ENCODE results near the gene RCN1. TPM values are rescaled to one million over a fixed set of nuclear protein-coding genes. Genes with fewer than 3 reads are reported as not detected.

Gene RCN1
- total RNA-seq, 2 experiments from 2014 or later, result 0.74 TPM; not detected in 1

DNA sequence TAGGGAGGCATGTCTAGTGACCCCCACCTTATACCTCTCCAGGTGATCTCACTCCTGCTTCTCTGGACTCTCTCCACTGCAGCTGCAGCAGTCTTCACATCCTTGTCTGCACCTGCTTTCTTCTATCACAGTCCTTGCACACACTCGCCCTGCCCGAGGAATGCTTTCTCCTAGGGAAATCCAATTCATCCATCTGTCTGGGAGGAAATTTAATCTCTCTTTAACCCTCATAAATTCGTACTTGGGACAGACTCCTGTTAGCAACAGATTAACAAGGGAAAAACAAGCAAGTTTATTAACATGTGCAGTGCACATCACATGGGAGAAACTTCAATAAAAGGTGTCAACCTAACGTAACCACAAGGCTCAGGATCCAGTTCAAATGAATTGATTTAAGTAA lies 11.3 kb upstream of the RCN1 start:
- BruUV-seq (replicated peaks), result no TSS peak
- no peak for DNase-seq (ENCODE audit: low spot score)
- ChIA-PET POLR2A (no interaction called here), CTCF (ENCODE audit: unreplicated experiment) (no interaction called here)
- Histone ChIP-seq H3K79me2 (ENCODE audit: insufficient read depth, low read depth, low read length) (no peaks in the 10 kb centered on the region), H3K27ac (ENCODE audit: low read depth, low read length, poor library complexity, severe bottlenecking) (no peak overlapping the region), H3K9me2 (ENCODE audit: insufficient read depth, low read length) (no peaks in the 10 kb centered on the region), H2AFZ (ENCODE audit: low read length) (no peak overlapping the region), H3K4me3 (ENCODE audit: low read depth, low read length, poor library complexity, severe bottlenecking) (no peak overlapping the region), H3K4me1 (ENCODE audit: insufficient read depth, low read length, poor library complexity, severe bottlenecking) (no peaks in the 10 kb centered on the region), H3K36me3 (ENCODE audit: insufficient read depth, low read length) (no peaks in the 10 kb centered on the region), H3K4me2 (ENCODE audit: low read length) (no peak overlapping the region), H3K9me3 (ENCODE audit: low read length) (no peaks in the 10 kb centered on the region), H4K20me1 (ENCODE audit: insufficient read depth, low read length) (no peaks in the 10 kb centered on the region)
- TF ChIP-seq, protein P1, sequence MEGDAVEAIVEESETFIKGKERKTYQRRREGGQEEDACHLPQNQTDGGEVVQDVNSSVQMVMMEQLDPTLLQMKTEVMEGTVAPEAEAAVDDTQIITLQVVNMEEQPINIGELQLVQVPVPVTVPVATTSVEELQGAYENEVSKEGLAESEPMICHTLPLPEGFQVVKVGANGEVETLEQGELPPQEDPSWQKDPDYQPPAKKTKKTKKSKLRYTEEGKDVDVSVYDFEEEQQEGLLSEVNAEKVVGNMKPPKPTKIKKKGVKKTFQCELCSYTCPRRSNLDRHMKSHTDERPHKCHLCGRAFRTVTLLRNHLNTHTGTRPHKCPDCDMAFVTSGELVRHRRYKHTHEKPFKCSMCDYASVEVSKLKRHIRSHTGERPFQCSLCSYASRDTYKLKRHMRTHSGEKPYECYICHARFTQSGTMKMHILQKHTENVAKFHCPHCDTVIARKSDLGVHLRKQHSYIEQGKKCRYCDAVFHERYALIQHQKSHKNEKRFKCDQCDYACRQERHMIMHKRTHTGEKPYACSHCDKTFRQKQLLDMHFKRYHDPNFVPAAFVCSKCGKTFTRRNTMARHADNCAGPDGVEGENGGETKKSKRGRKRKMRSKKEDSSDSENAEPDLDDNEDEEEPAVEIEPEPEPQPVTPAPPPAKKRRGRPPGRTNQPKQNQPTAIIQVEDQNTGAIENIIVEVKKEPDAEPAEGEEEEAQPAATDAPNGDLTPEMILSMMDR (conservative IDR thresholded peaks at IDR 0.05; ENCODE audit: low read length), result no peak
- no peak for TF ChIP-seq EZH2phosphoT487 (IDR thresholded peaks at IDR 0.05; ENCODE audit: borderline replicate concordance, low read depth, low read length)
- intact Hi-C loops (cut with micrococcal nuclease; ENCODE audit: unreplicated experiment), result no loop called here

DNA sequence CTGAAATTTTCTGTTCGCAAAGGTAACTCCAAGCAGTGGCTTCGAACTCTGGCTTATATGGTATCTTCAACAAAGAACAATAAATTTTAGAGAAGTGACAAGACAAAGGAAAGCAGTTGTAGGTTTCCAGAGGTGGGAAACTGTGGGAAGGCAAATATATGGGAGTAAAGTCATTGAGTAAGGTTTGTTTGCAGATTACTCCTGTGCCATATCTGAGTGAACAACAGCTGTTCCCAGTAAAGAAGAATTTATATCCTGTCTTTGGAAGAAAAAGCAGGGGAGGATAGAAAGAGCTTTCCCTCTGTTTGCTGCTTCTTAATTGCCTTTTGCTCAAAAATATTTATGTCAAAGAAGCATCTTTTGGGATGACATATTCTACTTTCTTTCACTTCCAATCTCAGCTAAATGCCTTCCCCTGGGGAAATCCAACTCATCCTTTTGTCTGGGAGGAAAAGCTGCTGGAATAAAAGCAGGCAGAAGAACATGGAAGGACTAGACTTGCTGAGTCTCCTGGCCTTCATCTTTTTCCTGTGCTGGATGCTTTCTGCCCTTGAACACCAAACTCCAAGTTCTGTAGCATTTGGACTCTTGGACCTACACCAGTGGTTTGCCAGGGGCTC lies 10.4 kb upstream of the RCN1 start:
- no peaks in the 10 kb centered on the region for H3K9me3 ChIP-seq (ENCODE audit: low read length)
- no peak for TF ChIP-seq EZH2phosphoT487 (IDR thresholded peaks at IDR 0.05; ENCODE audit: borderline replicate concordance, low read depth, low read length)
- TF ChIP-seq, protein P1 (conservative IDR thresholded peaks at IDR 0.05; ENCODE audit: low read length), result no peak
- intact Hi-C loops (cut with micrococcal nuclease; ENCODE audit: unreplicated experiment), result no loop called here
- H3K4me2 ChIP-seq (ENCODE audit: low read length), result no peak overlapping the region
- H4K20me1 ChIP-seq (ENCODE audit: insufficient read depth, low read length), result no peaks in the 10 kb centered on the region
- H3K36me3 ChIP-seq (ENCODE audit: insufficient read depth, low read length), result no peaks in the 10 kb centered on the region
- no TSS peak for BruUV-seq (replicated peaks)
- ChIA-PET CTCF (ENCODE audit: unreplicated experiment) (no interaction called here), POLR2A (no interaction called here)
- H3K4me3 ChIP-seq (ENCODE audit: low read depth, low read length, poor library complexity, severe bottlenecking), result no peak overlapping the region
- DNase-seq (ENCODE audit: low spot score), result no peak
- no peaks in the 10 kb centered on the region for H3K79me2 ChIP-seq (ENCODE audit: insufficient read depth, low read depth, low read length)
- H3K9me2 ChIP-seq (ENCODE audit: insufficient read depth, low read length), result no peaks in the 10 kb centered on the region
- no peaks in the 10 kb centered on the region for H3K4me1 ChIP-seq (ENCODE audit: insufficient read depth, low read length, poor library complexity, severe bottlenecking)
- no peak overlapping the region for H3K27ac ChIP-seq (ENCODE audit: low read depth, low read length, poor library complexity, severe bottlenecking)
- no peak overlapping the region for H2AFZ ChIP-seq (ENCODE audit: low read length)

- Histone ChIP-seq H2AFZ (ENCODE audit: low read length) (no peak overlapping the region), H3K79me2 (ENCODE audit: insufficient read depth, low read depth, low read length) (no peaks in the 10 kb centered on the region)
These were observed 9.7 kb upstream of the RCN1 start for GRCh38 chr11:32081129-32081641.

More at GRCh38 chr11:32081129-32081641, 9.7 kb upstream of the RCN1 start:
- no TSS peak for BruUV-seq (replicated peaks)
- H3K9me2 ChIP-seq (ENCODE audit: insufficient read depth, low read length), result no peaks in the 10 kb centered on the region
- intact Hi-C loops (cut with micrococcal nuclease; ENCODE audit: unreplicated experiment), result no loop called here
- no peaks in the 10 kb centered on the region for H3K36me3 ChIP-seq (ENCODE audit: insufficient read depth, low read length)
- no peaks in the 10 kb centered on the region for H4K20me1 ChIP-seq (ENCODE audit: insufficient read depth, low read length)
- H3K4me1 ChIP-seq (ENCODE audit: insufficient read depth, low read length, poor library complexity, severe bottlenecking), result no peaks in the 10 kb centered on the region
- H3K4me2 ChIP-seq (ENCODE audit: low read length), result no peak overlapping the region
- TF ChIP-seq EZH2phosphoT487 (IDR thresholded peaks at IDR 0.05; ENCODE audit: borderline replicate concordance, low read depth, low read length), result no peak
- TF ChIP-seq, protein P1 (conservative IDR thresholded peaks at IDR 0.05; ENCODE audit: low read length), result no peak
- DNase-seq (ENCODE audit: low spot score), result no peak
- CTCF ChIA-PET (ENCODE audit: unreplicated experiment), result no interaction called here
- POLR2A ChIA-PET, result no interaction called here
- H3K27ac ChIP-seq (ENCODE audit: low read depth, low read length, poor library complexity, severe bottlenecking), result no peak overlapping the region
- no peaks in the 10 kb centered on the region for H3K9me3 ChIP-seq (ENCODE audit: low read length)
- no peak overlapping the region for H3K4me3 ChIP-seq (ENCODE audit: low read depth, low read length, poor library complexity, severe bottlenecking)

Measured in OCI-LY7 (cell line).